Activated CD4-positive, alpha-beta T cell treated with anti-CD3 and anti-CD28 coated beads, Interleukin-2, amount 50 U/mL, for 24 hours (primary cell): ENCODE results near the gene ARHGEF28.

Experiments
- DNase-seq, 2 donors: peaks; one replicate each; pipeline ENCODE4 v3.0.0-alpha.2; 2020; ENCODE audit warnings: low read depth in 1 of 2, low spot score in 1 of 2

ARHGEF28 gene

DNA sequence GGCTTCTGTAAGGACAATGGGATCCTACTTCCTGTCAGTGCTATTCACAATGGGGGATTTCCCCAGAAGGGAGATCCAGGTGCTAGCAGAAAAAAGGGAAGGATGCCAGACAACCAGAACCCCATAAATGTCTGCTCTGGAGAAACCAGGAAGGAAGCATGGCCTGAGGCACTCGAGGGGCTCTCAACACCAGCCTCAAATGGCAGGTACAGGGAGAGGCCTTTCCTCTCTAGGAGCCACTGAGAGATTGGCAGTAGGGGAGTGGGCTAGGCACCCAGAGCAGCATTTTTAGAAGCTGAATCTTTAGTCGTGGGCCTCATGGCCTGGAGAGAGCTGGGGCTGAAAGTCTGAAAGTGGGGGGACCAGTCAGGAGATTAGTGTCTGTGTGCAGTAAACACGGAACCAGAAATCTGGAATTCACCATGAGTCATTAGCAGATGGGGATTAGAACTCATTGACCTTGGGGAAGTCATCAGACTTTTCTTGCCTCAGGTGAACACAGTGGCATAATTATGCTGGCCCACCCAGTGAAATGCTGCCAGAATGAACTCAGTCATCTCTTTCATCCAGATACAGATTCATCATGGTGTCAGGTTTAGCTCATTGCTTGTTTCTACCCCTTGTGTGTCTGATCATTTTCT lies 28.3 kb downstream of the ARHGEF28 start:
- no peak for DNase-seq

- no peak for DNase-seq
These were observed 28.9 kb downstream of the ARHGEF28 start for GRCh38 chr5:73654819-73655318.

DNA sequence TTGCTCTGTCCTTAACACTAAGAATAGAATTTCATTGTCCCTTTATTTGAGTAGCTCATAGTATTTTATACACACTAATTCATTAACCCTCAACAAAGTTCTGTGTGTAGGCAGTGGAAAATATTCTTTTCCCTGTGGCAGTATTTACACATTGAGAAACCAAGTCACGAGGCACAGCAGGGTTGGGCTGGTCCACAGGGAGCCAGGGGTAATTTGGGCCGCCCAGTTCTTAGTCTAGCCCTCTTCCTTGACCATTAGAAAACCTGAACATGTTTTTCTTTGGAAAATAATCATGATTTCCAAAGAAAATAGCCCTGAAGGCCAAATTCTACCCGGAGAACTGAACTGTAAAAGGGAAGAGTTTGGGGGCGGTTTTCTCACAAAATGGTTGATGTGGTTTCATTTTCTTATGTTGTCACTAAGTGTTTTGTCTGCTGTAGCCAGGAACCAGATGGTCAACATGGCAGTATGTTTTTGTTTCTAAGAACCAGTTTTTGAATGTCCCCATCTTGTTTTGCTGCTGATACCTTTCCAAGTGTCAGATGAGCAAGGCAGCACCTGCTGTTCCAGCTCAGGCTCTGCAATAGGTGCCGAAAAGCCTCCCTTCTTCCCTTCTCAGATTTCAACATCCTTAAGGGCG lies 29.6 kb downstream of the ARHGEF28 start:
- no peak for DNase-seq

DNA sequence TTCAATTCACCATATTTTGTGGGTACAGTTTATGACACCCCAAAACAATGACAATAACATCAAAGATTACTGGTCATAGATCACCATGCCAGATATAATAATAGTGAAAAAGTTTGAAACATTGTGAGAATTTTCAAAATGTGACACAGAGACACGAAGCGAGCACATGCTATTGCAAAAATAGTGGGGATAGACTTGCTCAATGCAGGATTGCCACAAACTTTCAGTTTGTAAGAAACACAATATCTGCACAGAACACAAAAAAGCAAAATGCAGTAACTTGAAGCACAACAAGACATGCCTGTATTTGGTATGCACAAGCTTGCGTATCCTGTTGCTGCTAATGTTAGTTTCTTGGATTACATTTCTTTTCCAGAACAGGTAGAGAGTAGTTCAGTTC lies 35.8 kb downstream of the ARHGEF28 start:
- no peak for DNase-seq

GRCh38 chr5:73663161-73663859 lies 37.3 kb downstream of the ARHGEF28 start:
- DNase-seq: no peak

DNA sequence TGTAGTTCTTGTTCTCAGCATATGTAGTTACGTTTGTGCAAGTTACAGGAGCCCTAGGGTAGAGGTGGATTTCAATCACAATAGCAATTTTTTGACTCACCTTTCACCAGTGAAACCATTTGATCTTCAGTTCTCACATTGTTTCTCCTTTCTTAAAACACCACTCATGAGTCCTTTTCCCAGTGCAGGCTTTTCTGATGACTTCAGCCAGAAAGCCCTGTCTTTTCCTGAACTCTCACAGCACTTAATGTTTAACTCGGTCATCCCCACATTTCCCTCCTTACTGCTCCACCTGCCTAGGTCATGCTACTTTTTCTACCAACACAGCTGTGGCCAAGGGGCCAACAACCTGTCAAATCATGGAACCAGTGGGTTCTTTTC lies 37.9 kb downstream of the ARHGEF28 start:
- DNase-seq: no peak

GRCh38 chr5:73664796-73665195 lies 38.8 kb downstream of the ARHGEF28 start:
- no peak for DNase-seq

GRCh38 chr5:73666891-73667290 lies 40.9 kb downstream of the ARHGEF28 start:
- no peak for DNase-seq

GRCh38 chr5:73668017-73668416 lies 42.0 kb downstream of the ARHGEF28 start:
- DNase-seq: no peak

DNA sequence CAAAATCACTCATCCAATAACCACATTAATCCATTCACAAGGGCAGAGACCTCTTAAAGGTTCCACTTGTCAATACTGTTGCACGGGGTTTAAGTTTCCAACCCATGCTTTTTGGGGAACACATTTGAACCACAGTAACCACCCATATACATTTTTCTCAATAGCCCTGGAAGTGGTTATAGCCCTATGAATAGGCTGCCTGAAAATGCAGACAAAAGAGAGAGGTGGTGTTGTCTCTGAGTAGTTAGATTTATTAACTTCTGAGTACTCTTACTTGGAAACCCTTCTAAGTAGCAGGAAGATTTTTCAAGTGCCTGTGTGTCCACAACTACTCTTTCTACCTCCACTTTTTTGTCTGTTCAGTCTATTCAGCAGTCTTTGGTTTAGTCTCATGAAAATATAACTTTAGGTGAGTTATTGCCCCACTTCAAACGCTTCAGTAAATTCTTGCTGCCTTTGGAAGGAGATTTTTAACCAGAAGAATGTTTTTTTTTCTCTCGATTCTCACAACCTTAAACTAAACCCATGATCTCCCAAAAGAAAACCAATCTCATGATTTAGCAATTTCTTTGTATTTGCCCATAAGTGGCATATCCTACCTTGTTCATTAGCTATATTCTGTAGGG lies 42.6 kb downstream of the ARHGEF28 start:
- DNase-seq: no peak

DNA sequence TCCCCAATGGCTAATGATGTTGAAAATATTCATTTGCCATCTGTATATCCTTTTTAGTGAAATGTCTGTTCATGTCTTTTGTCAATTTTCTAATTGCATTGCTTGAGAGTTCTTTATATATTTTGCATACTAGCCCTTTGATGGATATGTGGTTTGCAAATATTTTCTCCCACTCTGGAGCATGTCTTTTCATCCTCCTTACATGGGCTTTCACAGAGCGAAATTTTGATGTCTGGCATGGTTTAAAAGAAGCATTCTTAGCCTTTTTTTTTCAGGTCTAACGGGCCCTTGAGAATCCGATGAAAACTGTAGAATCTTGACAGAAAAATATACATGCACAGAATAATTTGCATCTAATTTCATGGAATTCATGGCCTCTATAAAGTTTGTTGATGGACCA lies 44.7 kb downstream of the ARHGEF28 start:
- DNase-seq: no peak

DNA sequence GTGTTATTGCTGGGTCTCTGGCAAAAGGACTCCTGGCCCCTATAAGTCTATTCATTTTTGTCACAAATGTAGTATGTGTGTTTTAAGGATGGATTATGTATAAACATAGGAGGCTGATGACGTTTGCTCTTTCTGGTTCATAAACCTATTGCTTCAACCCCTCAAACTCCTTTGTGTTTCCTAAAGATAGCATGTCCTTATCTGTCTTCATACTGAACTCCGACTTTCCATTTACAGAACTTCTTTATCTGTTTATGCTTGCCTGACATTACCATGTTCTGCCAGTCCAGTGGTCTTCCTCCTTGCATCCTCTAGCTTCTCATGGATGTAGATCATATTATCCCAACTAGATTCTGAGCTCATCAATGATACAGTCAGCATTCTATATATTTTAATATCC lies 46.1 kb downstream of the ARHGEF28 start:
- no peak for DNase-seq

DNA sequence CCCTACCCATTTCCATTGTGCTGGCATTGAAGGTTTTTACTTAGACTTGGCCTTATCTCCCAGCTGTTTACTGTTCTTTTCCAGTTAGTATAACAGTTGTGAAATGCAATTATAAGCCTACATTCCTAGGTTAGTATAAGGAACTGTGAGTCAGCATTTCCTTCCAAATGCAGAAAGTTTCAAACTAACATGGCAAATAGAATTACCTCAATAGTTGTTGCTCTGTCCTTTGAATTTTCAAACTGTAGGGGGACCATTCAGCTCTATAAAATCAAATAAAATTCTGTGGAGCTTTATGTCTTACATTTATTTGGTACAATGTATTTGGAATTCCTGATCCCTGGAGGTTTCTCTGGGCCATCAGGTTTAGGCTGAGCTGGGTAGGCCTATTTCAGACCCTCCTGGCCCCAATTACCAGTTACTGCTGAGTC lies 47.2 kb downstream of the ARHGEF28 start:
- no peak for DNase-seq

DNA sequence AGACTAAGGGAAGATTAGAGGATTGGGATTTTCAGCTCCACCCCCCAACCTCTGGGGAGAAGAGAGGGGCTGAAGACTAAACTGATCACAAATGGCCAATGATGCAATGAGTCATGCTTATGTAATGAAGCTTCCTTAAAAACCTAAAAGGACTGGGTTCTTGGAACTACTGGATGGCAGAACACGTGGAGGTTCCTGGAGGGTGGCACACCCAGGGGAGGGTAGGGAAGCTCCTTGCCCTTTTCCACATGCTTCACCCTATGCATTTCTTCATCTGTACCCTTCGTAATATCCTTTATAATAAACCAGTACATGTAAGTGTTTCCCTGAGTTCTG lies 48.6 kb downstream of the ARHGEF28 start:
- no peak for DNase-seq

DNA sequence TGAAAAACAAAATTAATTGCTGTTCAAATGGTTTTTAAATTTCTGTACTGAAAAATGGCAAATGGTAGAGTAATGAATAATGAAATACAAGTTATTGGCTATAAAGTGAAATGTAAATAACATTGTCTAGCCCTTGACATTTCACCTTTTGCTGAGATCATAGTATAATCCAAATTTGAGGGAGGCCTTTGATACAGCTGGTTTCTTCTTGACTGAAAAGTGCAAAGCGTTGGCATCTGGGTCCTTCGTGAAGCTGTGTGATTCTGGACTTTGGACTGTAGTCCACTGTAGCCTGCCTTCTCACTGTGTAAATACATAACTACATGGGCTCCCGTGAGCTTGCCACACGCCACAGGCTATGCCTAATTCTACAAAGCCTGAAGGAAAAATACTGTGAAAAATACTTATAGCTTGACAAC lies 52.3 kb downstream of the ARHGEF28 start:
- DNase-seq: no peak

DNA sequence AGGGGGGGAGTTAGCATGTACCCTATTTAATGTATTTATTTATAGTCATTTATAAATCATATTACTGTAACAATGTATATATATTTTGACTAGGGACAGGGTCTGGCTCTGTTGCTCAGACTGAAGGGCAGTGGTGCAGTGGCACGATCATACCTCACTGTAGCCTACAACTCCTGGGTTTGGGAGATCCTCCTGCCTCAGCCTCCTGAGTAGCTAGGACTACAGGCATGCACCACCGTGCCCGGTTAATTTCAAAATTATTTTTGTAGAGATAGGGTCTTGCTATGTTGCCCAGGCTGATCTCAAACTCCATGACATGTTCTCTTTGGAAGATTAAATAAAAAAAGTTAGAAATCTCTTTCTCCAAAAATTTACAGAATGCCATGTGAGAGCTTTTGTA lies 52.8 kb downstream of the ARHGEF28 start:
- DNase-seq: no peak

DNA sequence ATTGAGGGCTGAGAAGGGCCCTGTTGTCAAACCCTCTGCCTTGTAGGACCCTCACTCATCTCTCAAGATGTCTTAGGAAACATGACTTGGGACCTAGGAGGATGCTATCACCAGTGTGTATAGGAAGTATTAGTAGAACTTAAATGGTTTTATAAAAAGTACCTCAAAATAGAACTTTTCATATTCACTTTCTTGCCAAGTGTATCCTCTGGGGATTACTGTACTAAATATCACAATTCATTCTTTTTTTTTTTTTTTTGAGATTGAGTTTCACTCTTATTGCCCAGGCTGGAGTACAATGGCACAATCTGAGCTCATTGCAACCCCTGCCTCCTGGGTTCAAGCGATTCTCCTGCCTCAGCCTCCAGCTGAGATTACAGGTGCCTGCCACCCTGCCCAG lies 56.2 kb downstream of the ARHGEF28 start:
- no peak for DNase-seq

DNA sequence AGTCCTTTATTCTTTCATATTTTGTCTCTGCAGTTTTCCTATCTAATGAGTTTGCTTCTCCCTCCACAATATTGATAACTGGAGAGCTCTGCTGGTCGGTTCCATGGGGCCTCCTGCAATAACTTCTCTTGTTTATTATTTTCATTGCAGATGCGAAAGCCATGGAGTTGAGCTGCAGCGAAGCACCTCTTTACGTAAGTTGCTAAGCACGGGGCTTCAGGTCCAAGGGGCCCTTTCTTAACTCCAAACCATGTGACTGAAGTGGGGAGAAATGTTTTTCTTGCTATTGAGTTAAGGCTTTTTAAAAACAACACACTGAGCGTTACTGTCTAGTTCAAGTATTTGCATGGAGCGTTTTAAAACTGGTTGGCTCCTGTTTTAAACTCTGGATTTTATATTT lies 58.7 kb downstream of the ARHGEF28 start:
- DNase-seq: no peak

GRCh38 chr5:73686912-73687311 lies 60.9 kb downstream of the ARHGEF28 start:
- DNase-seq: no peak

DNA sequence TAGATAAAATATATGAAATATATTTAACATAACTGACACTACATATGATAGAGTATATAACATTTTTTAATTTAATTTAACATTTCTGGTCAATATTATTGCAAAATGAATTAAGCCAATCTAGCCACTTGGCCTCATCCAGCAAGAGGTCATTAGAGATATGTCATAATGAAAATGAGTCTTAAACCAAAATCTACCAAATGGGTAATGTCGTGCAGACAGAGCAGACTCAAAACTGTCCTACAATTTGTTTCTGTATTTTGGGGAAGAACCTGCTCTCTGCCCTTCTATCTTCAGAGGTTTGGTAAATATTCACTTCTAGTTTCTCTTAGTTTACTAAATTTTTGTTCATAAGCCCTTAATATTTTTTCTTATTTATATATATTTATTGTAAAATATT lies 61.4 kb downstream of the ARHGEF28 start:
- DNase-seq: no peak

DNA sequence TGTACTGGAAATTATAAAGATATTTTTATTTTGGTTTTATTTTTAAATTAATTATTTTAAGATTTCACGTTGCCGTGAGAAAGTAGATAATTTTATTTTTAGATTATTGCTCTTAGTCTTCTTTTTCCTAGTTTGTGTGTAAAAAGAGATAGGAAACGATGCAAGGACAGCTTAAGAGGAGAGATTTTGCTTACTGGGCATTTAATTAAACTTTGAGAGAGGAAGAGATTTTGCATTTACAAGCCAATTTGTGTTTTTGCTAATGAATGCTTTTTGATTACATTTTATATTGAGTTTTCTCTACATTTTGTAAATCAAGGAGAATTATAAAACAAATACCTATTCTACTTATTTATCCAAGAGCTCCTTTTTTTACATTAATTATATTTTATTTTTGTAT lies 64.0 kb downstream of the ARHGEF28 start:
- DNase-seq: no peak
